ENCODE results near the gene TRIO. TPM values are rescaled to one million over a fixed set of nuclear protein-coding genes. Genes with fewer than 3 reads are reported as not detected.

TRIO gene
- total and polyA plus RNA-seq, 2 of the 8 experiments (the other 6 are each of a cell fraction or from before 2014, with no cell fraction given): 35.1 to 69.1 TPM

GRCh38 chr5:14445013-14445412 is 301.9 kb downstream of the TRIO start (continued):
- no peak for TF ChIP-seq HDAC2 (IDR thresholded peaks at IDR 0.05; ENCODE audit: borderline replicate concordance in 1 of 2, low read depth in 2 of 2, low read length in 2 of 2)
- TF ChIP-seq FOSL1 (IDR thresholded peaks at IDR 0.05; ENCODE audit: insufficient read depth, low read depth, low read length): no peak
- TF ChIP-seq TAF7 (optimal IDR thresholded peaks at IDR 0.05; ENCODE audit: borderline replicate concordance, low read depth, low read length): no peak
- TF ChIP-seq YY1 (IDR thresholded peaks at IDR 0.05; ENCODE audit: low read depth, low read length): no peak
- TF ChIP-seq, protein P1, sequence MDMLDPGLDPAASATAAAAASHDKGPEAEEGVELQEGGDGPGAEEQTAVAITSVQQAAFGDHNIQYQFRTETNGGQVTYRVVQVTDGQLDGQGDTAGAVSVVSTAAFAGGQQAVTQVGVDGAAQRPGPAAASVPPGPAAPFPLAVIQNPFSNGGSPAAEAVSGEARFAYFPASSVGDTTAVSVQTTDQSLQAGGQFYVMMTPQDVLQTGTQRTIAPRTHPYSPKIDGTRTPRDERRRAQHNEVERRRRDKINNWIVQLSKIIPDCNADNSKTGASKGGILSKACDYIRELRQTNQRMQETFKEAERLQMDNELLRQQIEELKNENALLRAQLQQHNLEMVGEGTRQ (IDR thresholded peaks at IDR 0.05; ENCODE audit: low read length): no peak
- no peak for TF ChIP-seq BCL11A (IDR thresholded peaks at IDR 0.05; ENCODE audit: low read depth in 2 of 2, low read length in 2 of 2)
- TF ChIP-seq BRCA1 (IDR thresholded peaks at IDR 0.05; ENCODE audit: low read depth, low read length): no peak
